Right hindlimb (tissue), 1 donor: ENCODE results near the gene BBC3.

Source experiments
- DNase-seq: peaks from one replicate; pipeline ENCODE4 v3.0.0-alpha.2; 2018

Gene BBC3

GRCh38 chr19:47188507-47189033, 42.4 kb downstream of the BBC3 start:
- no peak for DNase-seq

DNA sequence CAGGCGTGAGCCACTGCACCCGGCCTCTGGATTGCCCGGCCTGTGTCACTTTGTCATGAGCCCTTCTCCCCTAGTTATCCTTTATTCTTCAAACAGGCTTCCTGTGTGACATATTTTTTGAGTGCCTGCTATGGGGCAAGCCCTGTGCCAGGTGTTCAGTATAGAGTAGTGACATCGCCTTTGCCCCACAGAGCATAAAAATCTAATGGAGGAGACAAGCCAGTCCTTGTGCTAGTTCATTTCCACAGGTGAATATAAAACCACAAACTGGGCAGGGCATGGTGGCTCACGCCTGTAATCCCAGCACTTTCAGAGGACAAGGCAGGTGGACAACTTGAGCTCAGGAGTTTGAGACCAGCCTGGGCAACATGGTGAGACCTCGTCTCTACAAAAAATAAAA, 43.2 kb downstream of the BBC3 start:
- no peak for DNase-seq

GRCh38 chr19:47187335-47187655, 43.7 kb downstream of the BBC3 start:
- no peak for DNase-seq

DNA sequence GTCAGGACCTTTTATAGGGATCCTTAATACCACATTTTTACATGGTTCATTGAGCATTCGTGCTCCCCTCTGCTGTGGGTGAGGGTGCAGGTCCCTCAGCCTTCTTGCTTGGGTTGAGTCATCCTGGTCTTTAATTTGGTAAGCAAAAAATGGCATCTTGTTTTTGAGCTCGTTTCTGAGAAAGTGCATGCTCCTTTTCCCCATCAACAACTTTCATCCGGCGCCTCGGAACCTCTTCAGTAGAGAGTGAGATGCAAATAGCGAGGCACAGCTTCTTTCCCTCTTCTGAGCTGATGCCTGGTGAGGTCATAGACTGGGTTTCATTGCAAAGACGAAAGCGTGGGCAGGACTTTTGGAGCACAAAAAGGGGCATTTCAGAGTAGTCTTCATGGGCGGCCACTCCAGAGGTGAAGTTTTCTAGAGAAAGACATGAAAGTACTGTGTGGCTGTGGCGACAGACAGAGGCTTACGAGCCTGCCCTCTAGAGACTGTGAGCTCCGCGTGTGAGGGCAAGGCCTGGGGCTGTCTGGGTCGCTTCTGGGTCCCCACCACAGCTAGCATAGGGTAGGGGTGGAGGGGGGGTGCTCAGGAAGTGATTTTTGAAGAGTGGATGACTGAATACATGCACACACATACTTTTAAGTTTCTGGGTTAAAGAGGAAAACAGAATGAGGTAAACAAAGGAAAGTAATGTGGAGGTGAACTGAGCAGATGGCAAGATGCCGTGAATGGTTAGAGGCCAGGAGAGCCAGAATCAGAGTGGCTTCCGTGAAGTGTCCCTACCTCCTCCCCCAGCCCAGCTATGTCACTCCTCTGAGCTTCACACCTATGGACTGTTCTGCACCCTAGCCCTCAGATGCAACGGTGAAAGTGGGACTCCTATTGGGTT, 44.3 kb downstream of the BBC3 start:
- DNase-seq = no peak

DNA sequence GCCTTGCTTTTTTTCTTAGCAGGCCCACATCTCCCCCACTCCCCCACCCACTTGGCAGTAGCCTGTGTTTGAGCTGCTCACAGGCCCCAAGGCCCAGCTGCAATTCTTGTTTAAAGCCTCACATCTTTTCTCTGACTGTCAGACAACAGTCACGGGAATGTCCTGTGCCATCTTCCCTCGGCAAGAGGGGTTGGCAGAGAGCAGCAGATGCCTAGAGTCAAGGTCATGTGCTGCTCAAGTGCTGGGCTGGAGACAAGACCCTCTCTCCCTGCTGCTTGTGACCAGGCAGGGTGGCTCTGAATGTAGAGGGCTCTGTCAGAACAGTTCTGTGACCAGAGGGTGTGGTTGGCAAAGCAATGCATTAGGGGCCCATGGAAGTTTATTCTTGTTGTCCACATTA, 47.4 kb downstream of the BBC3 start:
- DNase-seq = no peak

DNA sequence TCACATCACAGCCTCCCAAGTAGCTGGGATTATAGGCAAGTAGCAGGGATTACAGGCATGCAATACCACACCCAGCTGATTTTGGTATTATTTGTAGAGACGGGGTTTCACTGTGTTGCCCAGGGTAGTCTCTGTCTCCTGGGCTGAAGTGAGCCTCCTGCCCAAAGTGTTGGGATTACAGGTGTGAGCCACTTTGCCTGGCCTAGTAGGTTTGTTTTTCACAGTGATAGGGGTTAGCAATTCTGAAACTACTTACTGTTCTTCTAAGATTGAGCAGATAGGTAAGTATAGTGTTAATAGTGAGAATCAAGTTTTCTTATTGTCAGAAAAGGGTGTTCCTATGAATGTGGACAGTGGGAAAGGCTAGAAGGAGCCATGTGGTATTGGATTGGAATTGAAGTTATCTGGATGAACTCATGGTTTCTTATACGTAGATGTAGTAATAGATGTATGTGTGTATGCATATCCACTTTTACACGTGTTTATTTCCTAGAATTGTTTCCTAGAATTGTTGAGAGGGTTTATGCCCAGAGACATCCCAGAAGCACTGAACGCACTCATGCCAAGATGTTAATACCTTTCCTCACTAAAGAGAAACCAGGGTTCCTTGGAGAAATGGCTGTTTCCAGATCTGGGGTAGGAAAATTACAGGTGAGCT, 51.2 kb downstream of the BBC3 start:
- no peak for DNase-seq

GRCh38 chr19:47176627-47177090, 54.3 kb downstream of the BBC3 start:
- DNase-seq = no peak

GRCh38 chr19:47176071-47176626, 54.9 kb downstream of the BBC3 start:
- no peak for DNase-seq

GRCh38 chr19:47172666-47173455, 58.1 kb downstream of the BBC3 start:
- no peak for DNase-seq
